ENCODE results near the gene KIF4A. TPM values are rescaled to one million over a fixed set of nuclear protein-coding genes. Genes with fewer than 3 reads are reported as not detected.

Gene KIF4A
- total RNA-seq, 1 donor from 2014 or later: 2.2 TPM

- H3K4me3 ChIP-seq: peak overlapping the region; percentile 56 to 58
- H3K27ac ChIP-seq: peak overlapping the region; percentile 58
- intact Hi-C loops (cut with DNase I): no loop called here
- no peaks in the 10 kb centered on the region for H3K9me3 ChIP-seq
- no peaks in the 10 kb centered on the region for H3K36me3 ChIP-seq
- no peak for TF ChIP-seq POLR2A (IDR thresholded peaks at IDR 0.05)
- peak in 1 of 3 experiments; percentile 55 for TF ChIP-seq CTCF (IDR thresholded peaks at IDR 0.05)
- TF ChIP-seq POLR2AphosphoS5 (IDR thresholded peaks at IDR 0.05; ENCODE audit: insufficient read depth in 1 of 2, low read depth in 1 of 2): peak in 1 of 2 donors; percentile 8
- peaks cover 5% of the 10 kb centered on the region for H3K4me1 ChIP-seq
- peak in 1 of 2 donors; percentile 74 for DNase-seq (ENCODE audit: extremely low spot score in 2 of 2)
- H3K27me3 ChIP-seq: no peaks in the 10 kb centered on the region
Observed at GRCh38 chrX:70433848-70434351, 144.0 kb downstream of the KIF4A start.

- H3K27me3 ChIP-seq: no peaks in the 10 kb centered on the region
- H3K9me3 ChIP-seq: no peaks in the 10 kb centered on the region
- peak overlapping the region; percentile 56 to 58 for H3K4me3 ChIP-seq
- peak overlapping the region; percentile 60 for H3K27ac ChIP-seq
- TF ChIP-seq POLR2AphosphoS5 (IDR thresholded peaks at IDR 0.05; ENCODE audit: insufficient read depth in 1 of 2, low read depth in 1 of 2) (peak in 1 of 2 donors; percentile 77), CTCF (IDR thresholded peaks at IDR 0.05) (no peak), POLR2A (IDR thresholded peaks at IDR 0.05) (peak in 1 of 2 donors; percentile 7)
- peaks cover 5% of the 10 kb centered on the region for H3K4me1 ChIP-seq
- DNase-seq (ENCODE audit: extremely low spot score in 2 of 2): peak in 1 of 2 donors; percentile 96
- intact Hi-C loops (cut with DNase I): no loop called here
- H3K36me3 ChIP-seq: no peaks in the 10 kb centered on the region
Observed at GRCh38 chrX:70434352-70434866, 144.5 kb downstream of the KIF4A start.

GRCh38 chrX:70434914-70435586 is 145.1 kb downstream of the KIF4A start:
- Histone ChIP-seq H3K9me3 (no peaks in the 10 kb centered on the region), H3K4me3 (peak overlapping the region; percentile 56 to 58), H3K27ac (peak overlapping the region; percentile 60), H3K36me3 (no peaks in the 10 kb centered on the region), H3K4me1 (peaks cover 5% of the 10 kb centered on the region), H3K27me3 (no peaks in the 10 kb centered on the region)
- peak in 1 of 2 donors; percentile 70 for DNase-seq (ENCODE audit: extremely low spot score in 2 of 2)
- TF ChIP-seq POLR2A (IDR thresholded peaks at IDR 0.05) (no peak), POLR2AphosphoS5 (IDR thresholded peaks at IDR 0.05; ENCODE audit: insufficient read depth in 1 of 2, low read depth in 1 of 2) (no peak), CTCF (IDR thresholded peaks at IDR 0.05) (no peak)
- intact Hi-C loops (cut with DNase I): no loop called here

- TF ChIP-seq POLR2A (IDR thresholded peaks at IDR 0.05) (no peak), POLR2AphosphoS5 (IDR thresholded peaks at IDR 0.05; ENCODE audit: insufficient read depth in 1 of 2, low read depth in 1 of 2) (no peak), CTCF (IDR thresholded peaks at IDR 0.05) (no peak)
- Histone ChIP-seq H3K27me3 (no peaks in the 10 kb centered on the region), H3K4me1 (peaks cover 5% of the 10 kb centered on the region), H3K9me3 (no peaks in the 10 kb centered on the region), H3K36me3 (no peaks in the 10 kb centered on the region), H3K27ac (no peak overlapping the region), H3K4me3 (no peak overlapping the region)
- intact Hi-C loops (cut with DNase I): no loop called here
- no peak for DNase-seq (ENCODE audit: extremely low spot score in 2 of 2)
Observed at GRCh38 chrX:70436343-70436742, 146.4 kb downstream of the KIF4A start.

GRCh38 chrX:70437011-70437410 is 147.1 kb downstream of the KIF4A start:
- DNase-seq (ENCODE audit: extremely low spot score in 2 of 2): no peak
- Histone ChIP-seq H3K27ac (no peak overlapping the region), H3K4me3 (no peak overlapping the region), H3K27me3 (no peaks in the 10 kb centered on the region), H3K36me3 (no peaks in the 10 kb centered on the region), H3K9me3 (no peaks in the 10 kb centered on the region), H3K4me1 (peaks cover 5% of the 10 kb centered on the region)
- TF ChIP-seq POLR2AphosphoS5 (IDR thresholded peaks at IDR 0.05; ENCODE audit: insufficient read depth in 1 of 2, low read depth in 1 of 2) (no peak), POLR2A (IDR thresholded peaks at IDR 0.05) (no peak), CTCF (IDR thresholded peaks at IDR 0.05) (no peak)
- intact Hi-C loops (cut with DNase I): no loop called here

All from vagina (tissue), 2 donors.